GM18526 (cell line): ENCODE data around the gene CCDC200.

Experiments used
- POLR2A ChIP-seq: IDR thresholded peaks from 3 replicates; pipeline ENCODE4 v1.6.1; 2011; ENCODE audit not compliant: insufficient read length; ENCODE audit errors: extremely low read depth

Gene CCDC200

GRCh38 chr17:43211480-43212402 lies 16.7 kb downstream of the CCDC200 start, which contains the start of gene TMEM106A:
TMEM106A (plus strand) TSS chr17:43211875; CDS start chr17:43213042, 1,167 bp downstream.
- peak; percentile 92 for TF ChIP-seq POLR2A

GRCh38 chr17:43211123-43211479 lies 17.3 kb downstream of the CCDC200 start:
- no peak for TF ChIP-seq POLR2A

DNA sequence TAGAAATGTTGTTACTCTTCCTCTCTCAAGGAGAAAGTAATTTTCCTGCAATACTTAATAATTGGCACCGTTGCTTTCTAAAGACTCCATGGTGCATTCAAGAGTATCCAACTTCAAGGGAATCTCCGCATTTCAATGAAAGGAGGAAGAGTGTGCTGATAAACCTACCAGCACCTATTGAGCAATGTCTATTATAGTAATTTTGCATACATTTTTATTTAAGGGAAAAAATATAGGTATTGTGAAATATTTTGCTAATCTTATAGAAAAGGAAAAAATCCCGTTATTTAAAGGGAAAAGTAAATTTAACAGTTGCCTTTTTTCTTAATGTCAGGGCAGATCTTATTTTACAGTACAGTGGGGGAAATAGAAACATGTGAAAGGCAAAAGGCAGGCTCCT lies 17.8 kb downstream of the CCDC200 start:
- no peak for TF ChIP-seq POLR2A

DNA sequence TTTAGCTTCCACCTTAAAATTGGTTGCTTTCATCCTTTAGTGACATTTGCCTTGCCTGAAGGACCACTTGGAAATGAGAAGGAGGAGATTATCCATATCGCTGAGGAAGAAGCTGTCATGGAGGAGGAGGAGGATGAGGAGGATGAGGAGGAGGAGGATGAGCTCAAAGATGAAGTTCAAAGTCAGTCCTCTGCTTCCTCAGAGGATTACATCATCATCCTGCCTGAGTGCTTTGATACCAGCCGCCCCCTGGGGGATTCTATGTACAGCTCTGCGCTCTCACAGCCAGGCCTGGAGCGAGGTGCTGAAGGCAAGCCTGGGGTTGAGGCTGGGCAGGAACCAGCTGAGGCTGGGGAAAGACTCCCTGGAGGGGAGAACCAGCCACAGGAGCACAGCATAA lies 28.3 kb downstream of the CCDC200 start:
- no peak for TF ChIP-seq POLR2A

DNA sequence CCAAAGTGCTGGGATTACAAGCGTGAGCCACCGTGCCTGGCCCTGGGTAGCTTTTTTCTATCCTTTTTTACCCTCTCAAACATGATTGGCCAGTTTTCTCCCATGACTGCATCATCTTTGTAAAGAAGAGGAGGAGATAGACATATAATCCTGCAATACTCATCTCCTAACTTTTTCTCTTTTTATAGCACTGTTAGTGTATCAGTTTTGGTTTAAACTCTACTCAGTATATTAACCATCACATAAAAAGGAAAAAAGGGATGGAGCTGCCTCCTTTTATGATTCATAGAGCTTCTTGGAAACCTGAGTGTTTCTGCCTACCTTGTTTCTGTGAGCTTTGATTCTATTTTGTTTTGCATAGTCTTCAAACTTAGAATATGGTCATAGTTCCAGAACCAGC lies 28.8 kb downstream of the CCDC200 start:
- no peak for TF ChIP-seq POLR2A

- no peak for TF ChIP-seq POLR2A
Observed at GRCh38 chr17:43193251-43193650, 35.2 kb downstream of the CCDC200 start.

DNA sequence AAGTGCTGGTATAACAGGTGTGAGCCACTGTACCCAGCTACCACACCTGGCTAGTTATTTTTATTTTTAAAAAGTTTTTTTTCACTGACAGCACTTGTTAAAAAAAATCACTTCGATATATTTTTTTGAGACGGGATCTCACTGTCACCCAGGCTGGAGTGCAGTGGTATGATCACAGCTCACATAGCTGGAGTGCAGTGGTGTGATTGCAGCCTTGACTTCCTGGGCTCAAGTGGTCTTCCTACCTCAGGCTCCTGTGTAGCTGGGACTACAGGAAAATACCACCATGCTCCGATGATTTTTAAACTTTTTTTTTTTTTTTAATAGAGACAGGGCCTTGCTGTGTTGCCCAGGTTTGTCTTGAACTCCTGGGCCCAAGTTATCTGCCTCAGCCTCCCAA lies 44.5 kb downstream of the CCDC200 start:
- TF ChIP-seq POLR2A: no peak

DNA sequence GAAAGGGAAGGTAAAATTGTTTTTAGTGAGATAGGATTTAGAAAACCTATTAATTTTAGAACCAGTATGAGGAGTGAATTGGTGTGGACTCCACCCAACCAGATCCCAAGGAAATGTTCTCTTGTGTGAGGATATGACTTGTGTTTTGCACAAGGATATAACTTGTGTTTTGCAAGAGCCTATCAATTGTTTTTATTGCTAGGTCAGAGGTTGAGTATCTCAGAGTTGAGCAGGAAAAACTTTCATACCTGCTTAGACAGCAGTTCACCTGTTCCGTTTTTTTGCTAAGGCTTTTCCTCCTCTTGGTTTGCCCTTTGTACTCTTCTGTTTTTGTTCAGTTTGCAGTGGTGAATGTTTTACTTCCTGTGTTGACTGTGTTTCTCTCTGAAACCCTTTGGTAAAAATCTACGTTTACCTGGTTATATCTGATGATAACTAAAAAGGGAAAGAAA lies 52.3 kb downstream of the CCDC200 start:
- TF ChIP-seq POLR2A: no peak

DNA sequence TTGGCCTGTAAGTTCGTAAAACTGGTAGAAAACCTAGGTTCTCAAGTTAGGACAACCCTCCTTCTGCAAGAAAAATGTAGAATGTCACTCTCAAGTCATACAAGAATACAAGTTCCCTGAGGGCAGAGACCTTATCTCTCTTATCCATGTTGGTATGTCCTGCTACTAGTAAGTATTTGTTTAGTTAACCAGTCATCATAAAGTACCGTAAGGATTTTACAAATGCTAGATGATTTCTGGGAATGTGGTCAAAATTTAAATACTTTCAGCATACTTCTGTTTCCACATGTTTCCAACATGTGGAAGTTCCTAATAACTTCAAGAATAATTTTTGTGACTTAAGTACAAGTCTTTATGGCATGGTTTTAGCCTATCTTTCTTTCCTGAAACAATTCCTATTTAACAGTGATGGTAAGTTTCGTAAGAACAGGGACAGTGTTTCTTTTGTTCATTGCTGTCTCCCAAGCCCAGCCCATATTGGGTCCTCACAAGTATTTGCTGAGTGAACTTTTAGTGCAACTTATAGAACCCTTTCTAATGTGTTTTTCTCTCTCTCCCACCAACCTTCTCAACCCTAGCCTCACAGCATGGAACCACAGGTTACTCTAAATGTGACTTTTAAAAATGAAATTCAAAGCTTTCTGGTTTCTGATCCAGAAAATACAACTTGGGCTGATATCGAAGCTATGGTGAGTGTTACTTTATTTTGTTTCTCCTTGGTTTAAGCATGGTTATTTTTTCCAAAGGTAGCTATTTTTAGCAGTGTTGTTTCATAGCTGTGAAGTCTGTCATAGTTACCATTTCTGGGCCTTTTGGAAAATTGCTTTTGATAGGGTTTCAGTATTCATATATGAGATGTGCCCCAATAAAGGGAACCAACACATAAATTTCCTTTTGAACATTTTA lies 53.0 kb downstream of the CCDC200 start:
- TF ChIP-seq POLR2A: no peak

- TF ChIP-seq POLR2A: no peak
Observed at GRCh38 chr17:43171586-43172487, 56.6 kb downstream of the CCDC200 start.
